ENCODE results near the gene SLC43A2. TPM values are rescaled to one million over a fixed set of nuclear protein-coding genes. Genes with fewer than 3 reads are reported as not detected.

Gene SLC43A2
- total RNA-seq, 1 donor from 2014 or later, result 5.2 TPM

GRCh38 chr17:1555651-1556471 is 72.8 kb downstream of the SLC43A2 start:
- peaks cover 72% of the 10 kb centered on the region for H3K4me1 ChIP-seq
- TF ChIP-seq POLR2A (IDR thresholded peaks at IDR 0.05) (no peak), POLR2AphosphoS5 (IDR thresholded peaks at IDR 0.05; ENCODE audit: insufficient read depth in 1 of 2, low read depth in 1 of 2) (no peak), CTCF (IDR thresholded peaks at IDR 0.05) (no peak)
- peaks cover 0 to 15% of the 10 kb centered on the region in 2 donors for H3K36me3 ChIP-seq
- intact Hi-C loops (cut with DNase I), result no loop called here
- no peaks in the 10 kb centered on the region for H3K9me3 ChIP-seq
- H3K4me3 ChIP-seq, result no peak overlapping the region
- no peak for DNase-seq (ENCODE audit: extremely low spot score in 2 of 2)
- peak overlapping the region; percentile 55 for H3K27ac ChIP-seq
- H3K27me3 ChIP-seq, result no peaks in the 10 kb centered on the region

- Histone ChIP-seq H3K4me3 (no peak overlapping the region), H3K27me3 (no peaks in the 10 kb centered on the region), H3K9me3 (no peaks in the 10 kb centered on the region), H3K4me1 (peaks cover 62% of the 10 kb centered on the region), H3K27ac (peak overlapping the region; percentile 55), H3K36me3 (peaks cover 0 to 24% of the 10 kb centered on the region in 2 donors)
- DNase-seq (ENCODE audit: extremely low spot score in 2 of 2), result no peak
- intact Hi-C loops (cut with DNase I), result no loop called here
- TF ChIP-seq POLR2AphosphoS5 (IDR thresholded peaks at IDR 0.05; ENCODE audit: insufficient read depth in 1 of 2, low read depth in 1 of 2) (no peak), CTCF (IDR thresholded peaks at IDR 0.05) (no peak), POLR2A (IDR thresholded peaks at IDR 0.05) (no peak)
These were observed 73.7 kb downstream of the SLC43A2 start for GRCh38 chr17:1554751-1555540.

- H3K4me3 ChIP-seq, result no peak overlapping the region
- peaks cover 49% of the 10 kb centered on the region for H3K4me1 ChIP-seq
- H3K36me3 ChIP-seq, result peaks cover 0 to 32% of the 10 kb centered on the region in 2 donors
- no peaks in the 10 kb centered on the region for H3K9me3 ChIP-seq
- no peak for TF ChIP-seq POLR2A (IDR thresholded peaks at IDR 0.05)
- no peak for TF ChIP-seq CTCF (IDR thresholded peaks at IDR 0.05)
- TF ChIP-seq POLR2AphosphoS5 (IDR thresholded peaks at IDR 0.05; ENCODE audit: insufficient read depth in 1 of 2, low read depth in 1 of 2), result no peak
- DNase-seq (ENCODE audit: extremely low spot score in 2 of 2), result no peak
- H3K27me3 ChIP-seq, result no peaks in the 10 kb centered on the region
- H3K27ac ChIP-seq, result no peak overlapping the region
- intact Hi-C loops (cut with DNase I), result no loop called here
These were observed 75.0 kb downstream of the SLC43A2 start for GRCh38 chr17:1553354-1554266.

GRCh38 chr17:1552932-1553331 is 75.7 kb downstream of the SLC43A2 start:
- Histone ChIP-seq H3K27ac (no peak overlapping the region), H3K4me1 (peaks cover 42% of the 10 kb centered on the region), H3K4me3 (no peak overlapping the region), H3K27me3 (no peaks in the 10 kb centered on the region), H3K36me3 (peaks cover 0 to 39% of the 10 kb centered on the region in 2 donors), H3K9me3 (no peaks in the 10 kb centered on the region)
- TF ChIP-seq POLR2AphosphoS5 (IDR thresholded peaks at IDR 0.05; ENCODE audit: insufficient read depth in 1 of 2, low read depth in 1 of 2) (no peak), POLR2A (IDR thresholded peaks at IDR 0.05) (no peak), CTCF (IDR thresholded peaks at IDR 0.05) (no peak)
- intact Hi-C loops (cut with DNase I), result no loop called here
- no peak for DNase-seq (ENCODE audit: extremely low spot score in 2 of 2)
